GM20431 (cell line): Measurements from ENCODE around the gene TIMP4.

Experiments
- in situ Hi-C: fragments of 300-500 bp; cut with MseI, MboI; formaldehyde crosslinking; loops from one replicate; pipeline ENCODE4 v1.15.0; 2020; ENCODE audit warnings: low sequenced_read_pairs; ENCODE audit not compliant: unreplicated experiment

Gene TIMP4

DNA sequence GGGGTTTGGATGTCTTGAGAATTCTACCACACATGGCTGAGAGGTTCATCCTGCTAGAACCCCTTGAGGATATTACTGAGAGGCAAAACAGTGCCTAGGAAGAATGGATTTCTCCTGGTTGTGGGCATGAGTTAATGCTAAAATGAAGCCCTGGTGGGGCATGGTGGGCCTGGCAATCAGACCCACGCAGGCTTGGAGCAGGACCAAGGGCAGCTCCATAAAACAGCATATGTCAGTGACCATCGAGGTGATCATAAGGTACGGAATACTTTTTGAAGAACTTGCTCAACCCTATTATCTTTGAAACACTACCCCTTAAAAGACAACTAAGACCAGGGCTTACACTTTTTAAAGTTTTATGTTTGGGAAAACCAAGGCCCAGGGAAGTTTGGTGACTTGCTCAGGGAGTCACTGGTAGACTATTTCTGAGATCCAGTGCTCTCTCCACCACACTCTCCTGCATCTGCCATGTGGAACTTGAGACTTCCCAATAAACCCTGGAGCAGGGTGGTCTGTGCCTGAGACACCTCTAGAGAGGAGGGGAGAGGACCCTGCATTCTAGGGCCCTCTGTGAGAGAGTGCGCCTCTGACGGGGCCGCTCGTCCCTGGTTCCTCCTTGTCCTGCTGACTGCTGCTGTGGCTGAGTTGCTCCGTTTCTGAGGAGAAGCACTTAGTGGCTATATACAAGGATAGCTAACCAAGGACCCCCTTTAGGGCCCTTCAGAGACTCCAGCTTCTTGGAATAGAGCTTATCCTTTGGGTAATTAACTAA is 28.0 kb upstream of the TIMP4 start:
- in situ Hi-C loops = loop anchor here (10.0 kb wide), 1 partner anchor 52 kb away; no protein-coding TSS in a partner anchor

DNA sequence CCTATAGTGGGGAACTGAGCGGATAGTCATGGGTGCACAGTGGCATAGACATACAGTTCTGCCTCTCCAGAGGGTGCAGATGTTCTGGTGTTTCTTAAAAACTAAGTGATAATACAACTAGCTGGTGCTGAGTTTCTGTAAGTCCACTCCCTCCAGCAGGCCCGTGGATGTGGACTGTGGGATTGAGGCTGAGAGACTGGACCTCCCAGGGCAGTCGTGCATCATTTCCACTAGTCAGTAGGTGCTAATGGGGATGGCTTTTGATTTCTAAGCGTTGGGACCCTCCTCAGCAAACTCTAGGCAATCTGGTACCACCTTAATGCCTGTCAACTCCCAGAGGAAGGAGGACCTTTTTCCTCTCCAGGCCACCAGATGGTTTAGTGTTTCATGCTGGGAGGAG is 27.3 kb upstream of the TIMP4 start:
- in situ Hi-C loops = loop anchor here (10.0 kb wide), 1 partner anchor 51 kb away; no protein-coding TSS in a partner anchor

DNA sequence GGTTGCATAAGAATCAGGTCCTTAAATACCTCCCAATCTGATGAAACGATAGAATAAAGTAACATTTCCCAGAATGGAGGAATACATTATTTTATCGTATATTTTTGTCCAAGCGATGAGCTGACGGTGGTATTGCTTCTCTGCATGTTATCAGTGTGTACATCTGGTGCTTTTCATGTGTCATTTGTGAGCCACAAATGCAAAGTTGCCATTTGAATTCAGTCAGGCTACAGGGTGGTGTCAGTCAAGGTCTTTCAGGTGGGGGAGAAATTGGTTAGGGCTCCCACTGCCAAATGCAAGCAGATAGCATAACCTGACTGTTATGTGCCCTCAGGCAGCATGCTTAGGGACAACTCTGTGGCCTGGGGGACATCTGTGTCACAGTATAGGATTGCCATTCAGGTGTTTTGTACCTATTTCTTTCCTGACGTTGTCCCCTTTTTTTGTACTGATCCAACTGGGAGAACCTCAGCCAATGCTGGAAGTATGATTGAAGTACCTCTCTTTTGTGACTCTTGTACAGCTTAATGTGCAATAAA is 26.5 kb upstream of the TIMP4 start:
- in situ Hi-C loops = loop anchor here (10.0 kb wide), 1 partner anchor 50 kb away; no protein-coding TSS in a partner anchor

DNA sequence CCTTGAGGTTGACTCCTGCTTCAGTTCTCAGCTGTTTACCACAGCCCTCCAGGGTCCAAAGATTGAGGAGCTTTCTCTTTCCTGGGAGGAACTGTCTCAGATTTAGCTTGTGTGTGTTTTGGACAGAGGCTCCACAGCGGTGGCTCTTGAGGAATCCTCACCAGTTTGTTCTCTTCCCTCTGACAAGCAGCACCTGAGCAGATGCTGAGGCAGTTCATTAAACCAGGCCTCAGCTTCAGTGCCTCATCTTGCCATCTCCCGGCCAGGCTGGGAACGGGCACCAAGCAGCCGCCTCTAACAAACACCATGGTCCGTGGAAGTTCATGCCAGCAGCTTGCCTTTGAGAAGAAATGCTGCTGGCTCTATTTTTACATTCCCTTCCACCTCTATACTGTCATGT is 25.8 kb upstream of the TIMP4 start:
- in situ Hi-C loops = loop anchor here (10.0 kb wide), 1 partner anchor 50 kb away; no protein-coding TSS in a partner anchor

DNA sequence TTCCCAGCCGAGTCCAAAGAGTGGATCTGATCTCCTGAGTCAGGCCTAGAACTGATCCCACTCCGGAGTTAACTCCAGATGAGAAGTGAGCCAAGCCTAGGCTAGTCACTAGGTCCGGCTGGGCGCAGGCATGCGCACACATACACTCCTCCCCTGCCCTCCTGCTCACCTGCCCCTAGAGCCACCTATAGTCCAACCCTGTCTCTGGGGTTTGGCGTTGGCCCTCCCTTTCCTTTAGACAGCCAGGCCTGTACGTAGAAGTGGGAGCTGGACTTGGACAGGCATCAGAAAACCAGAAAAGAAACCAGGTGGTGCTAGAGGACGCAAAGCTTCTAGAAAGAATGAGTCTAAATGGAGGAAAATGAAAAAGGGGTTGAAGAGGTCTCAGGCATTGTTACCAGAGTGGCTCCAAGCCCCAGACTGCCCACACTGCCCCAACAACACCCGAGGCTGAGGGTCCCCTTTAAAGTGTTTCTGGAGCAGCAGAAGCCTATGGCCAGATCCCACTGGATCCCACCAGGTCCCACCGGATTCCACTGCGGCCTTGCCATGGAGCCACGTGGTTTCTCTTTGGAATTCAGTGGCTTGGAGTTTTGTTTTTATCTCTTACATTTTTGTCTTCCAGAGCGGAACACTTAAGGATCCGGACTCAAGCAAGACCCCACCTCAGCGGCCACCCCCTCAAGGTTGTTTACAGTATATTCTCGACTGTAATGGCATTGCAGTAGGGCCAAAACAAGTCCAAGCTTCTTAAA is 24.2 kb upstream of the TIMP4 start:
- in situ Hi-C loops = loop anchor here (10.0 kb wide), 1 partner anchor 48 kb away; no protein-coding TSS in a partner anchor

DNA sequence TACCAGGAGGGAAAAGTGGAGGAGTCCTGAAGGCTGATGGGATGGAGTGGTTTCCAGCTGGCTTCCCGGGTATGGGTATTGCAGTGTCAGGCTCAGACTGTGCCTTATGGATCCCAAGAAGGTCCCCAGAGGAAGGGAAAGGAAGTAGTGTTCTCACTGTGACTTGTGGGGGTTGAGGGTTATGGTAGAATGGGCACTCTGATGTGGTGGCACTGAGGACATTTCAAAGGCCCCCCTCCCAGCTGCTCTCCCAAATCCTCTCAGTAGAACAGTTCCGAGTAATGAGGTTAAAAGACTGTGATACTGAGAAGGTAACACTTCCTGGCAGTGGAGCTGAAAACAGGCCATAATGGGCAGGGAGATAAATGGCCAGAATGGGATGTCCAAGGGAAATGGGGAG is 23.1 kb upstream of the TIMP4 start:
- in situ Hi-C loops = loop anchor here (10.0 kb wide), 1 partner anchor 47 kb away; no protein-coding TSS in a partner anchor

DNA sequence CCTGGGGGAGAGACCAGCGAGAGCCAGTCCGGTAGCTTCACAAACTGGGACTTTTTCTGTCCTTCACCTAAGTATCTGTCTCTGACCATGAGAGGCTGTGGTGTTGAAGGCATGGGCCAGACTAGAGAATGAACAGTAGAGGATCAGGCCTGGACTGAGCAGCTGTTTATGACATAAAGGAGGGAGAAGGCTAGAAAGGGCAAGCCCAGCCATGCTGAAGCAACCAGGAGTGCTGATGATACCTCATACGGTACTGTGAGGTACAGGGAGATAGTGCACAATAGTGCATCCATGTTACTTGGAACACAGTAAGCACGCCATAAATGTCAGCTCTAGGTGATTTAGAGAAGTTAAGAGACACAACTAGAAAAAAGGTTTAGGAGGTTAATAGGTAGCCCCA is 22.6 kb upstream of the TIMP4 start:
- in situ Hi-C loops = loop anchor here (10.0 kb wide), 1 partner anchor 46 kb away; no protein-coding TSS in a partner anchor

DNA sequence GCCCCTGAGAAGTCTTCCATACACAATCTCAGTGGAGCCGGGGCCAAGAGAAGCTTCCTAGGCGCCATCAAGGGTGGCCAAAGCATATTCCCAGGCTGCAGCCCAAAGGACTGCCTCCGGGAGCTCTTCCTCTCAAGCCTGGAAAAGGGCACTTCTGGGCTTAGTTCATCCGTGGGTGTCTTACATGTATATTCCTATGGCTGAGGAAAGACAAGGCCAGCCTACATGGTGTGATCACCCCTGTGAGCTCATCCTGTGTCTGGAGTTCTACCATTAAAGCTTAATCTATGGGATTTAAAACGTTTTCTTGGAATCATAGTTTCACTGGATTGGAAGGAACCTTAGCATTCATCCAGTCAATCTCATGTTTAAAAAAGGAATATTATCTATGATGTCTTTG is 21.9 kb upstream of the TIMP4 start:
- in situ Hi-C loops = loop anchor here (10.0 kb wide), 1 partner anchor 46 kb away; no protein-coding TSS in a partner anchor

DNA sequence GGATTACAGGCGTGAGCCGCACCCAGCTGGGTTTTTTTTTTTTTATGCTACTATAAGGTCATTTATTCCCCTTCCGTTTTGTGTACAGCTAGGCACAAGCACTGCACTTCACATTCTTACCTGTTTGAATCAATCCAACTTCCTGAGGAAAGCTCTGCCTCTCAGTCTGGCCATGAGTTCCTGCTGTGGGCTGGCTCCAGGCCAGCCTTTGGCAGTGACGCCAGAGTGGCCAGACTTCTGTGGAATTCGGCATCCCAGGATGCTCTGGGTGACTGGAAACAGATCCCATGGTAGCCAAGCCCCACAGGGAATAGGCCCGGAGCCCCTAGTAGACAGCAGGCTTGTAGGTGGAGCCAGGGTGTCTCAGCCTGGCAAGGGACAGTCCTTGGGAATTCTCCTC is 21.5 kb upstream of the TIMP4 start:
- in situ Hi-C loops = loop anchor here (10.0 kb wide), 1 partner anchor 45 kb away; no protein-coding TSS in a partner anchor

DNA sequence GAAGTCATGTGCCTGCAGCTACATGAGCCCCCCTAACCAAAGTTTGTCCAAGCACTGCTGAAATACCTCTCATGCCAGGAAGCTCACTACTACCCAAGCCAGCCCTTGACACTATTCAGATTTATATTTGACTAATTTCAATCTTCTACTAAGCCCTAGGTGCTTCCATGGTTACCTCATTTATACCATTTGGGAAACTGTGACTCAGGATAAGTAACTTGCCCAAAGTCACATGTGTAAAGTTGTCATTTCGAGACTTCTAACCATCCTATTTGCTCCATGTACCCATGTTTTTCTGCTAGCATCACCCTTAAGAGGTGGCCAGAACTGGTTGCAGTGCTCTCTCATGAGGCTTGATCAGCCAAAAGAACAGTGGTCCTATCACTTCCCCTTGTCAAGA is 20.7 kb upstream of the TIMP4 start:
- in situ Hi-C loops = no loop called here

DNA sequence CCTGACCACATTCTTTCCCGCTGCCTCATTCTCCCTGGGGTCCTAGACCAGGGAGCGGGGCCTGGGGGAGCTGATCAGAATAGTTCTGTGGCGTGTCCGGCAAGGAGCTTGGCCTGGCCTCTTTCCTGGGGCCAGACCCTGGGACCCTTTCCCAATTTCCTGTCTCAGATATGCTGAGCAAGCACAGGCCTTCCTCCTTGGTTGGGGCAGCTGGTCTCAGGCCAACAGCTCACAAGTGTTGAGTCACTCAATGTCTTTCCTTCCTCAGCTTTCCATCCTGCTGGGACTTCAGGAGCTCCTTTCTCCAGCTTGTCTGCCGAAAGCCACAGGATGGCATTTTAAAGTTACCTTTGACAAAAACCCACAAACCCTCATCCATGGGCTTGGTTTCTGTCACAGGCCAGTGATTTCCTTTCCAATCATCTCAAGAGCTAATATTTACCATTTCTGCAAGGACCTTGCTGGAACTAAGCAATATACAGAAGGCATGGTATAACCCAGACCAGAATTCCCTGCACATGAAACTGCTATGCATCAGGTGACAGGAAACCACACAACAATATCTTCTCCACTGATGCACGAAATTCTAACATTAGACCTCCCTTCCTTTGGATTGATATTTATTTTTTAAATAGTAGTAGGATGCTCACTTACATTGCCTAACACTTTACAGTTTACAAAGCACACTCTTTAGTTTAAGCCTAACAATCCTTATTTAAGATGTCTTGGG is 19.5 kb upstream of the TIMP4 start:
- in situ Hi-C loops = no loop called here

DNA sequence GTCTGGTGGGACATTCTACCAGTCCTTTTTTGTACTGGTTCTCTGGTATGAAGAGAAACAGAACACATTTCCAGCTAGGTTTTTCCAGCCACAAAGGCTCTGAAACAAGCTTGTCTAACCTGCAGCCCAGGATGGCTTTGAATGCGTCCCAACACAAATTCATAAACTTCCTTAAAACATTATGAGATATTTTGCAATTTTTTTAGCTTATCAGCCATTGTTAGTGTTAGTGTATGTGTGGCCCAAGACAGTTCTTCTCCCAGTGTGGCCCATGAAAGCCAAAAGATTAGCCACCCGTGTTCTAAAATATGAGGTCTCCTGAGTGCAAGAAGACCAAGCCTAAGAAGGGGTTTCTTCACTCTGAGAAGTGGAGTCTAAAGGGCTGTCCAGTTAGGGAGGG is 18.4 kb upstream of the TIMP4 start:
- in situ Hi-C loops = no loop called here

DNA sequence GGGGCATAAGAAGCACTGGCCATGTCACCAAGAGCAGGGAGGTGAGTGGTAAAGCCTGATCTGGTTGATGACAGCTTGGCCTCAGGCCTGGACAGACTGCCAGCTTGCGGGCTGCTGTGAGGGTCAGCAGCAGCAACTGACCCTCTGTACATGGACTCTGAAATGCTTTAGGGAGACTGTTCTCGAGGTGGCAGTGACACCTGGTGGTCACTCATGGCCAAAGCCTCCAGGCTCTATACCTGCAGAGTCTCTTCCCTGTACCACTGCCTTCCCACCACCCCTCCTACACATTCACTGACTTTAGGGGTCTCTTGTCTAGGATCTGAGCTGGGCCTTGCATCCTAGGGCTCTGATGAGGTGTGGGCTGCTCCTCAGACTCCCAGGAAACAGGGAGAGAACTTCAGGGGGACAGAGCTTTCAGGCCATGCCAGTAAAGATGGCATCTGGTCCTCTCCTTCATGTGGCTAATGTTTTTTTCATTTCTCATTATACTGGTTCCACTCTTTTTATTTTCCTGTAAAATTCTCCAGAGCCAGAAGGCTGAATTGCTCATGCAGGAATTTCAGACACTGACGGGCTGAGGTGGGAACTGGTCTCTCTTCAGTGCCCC is 17.2 kb upstream of the TIMP4 start:
- in situ Hi-C loops = no loop called here

DNA sequence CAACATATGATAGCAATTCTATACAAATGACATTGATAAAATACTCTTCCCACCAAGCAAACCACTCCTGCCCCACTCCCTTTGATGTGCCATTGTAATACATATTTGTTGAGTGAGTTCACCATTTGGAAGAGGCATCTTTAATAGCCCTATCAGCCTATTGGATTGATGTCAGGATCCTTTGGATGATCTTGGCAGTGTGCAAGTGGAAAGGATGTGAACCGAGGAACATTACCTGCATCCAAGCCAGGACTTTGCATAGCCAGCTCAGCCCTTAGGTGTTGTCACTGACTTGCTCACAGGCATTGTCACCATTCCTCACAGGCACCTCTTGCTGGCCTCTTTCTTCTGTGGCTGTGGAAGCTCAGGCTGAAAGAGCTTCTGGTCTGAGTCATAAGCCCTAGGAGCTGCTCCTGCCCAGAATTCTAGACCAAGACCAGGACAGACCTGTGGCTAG is 16.5 kb upstream of the TIMP4 start:
- in situ Hi-C loops = no loop called here

DNA sequence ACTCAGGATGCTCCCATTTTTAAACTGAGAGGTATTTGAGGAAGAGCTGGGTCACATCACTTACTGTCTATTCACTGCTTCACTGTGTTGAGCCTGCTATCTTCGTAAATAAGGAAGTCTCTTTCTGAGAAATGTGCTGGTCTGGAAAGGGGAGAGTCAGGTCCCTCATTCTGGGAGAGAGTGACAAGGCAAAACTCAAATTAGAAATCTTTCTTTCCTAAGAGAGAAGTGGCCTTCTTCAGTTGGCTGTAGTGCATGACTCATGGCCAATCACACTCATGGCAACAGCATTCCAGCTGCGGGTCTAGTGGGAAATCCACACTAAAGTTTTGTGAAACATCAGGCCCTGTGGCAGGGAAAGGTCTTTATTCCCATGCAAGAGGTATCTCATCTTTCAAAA is 11.5 kb upstream of the TIMP4 start:
- in situ Hi-C loops = no loop called here

DNA sequence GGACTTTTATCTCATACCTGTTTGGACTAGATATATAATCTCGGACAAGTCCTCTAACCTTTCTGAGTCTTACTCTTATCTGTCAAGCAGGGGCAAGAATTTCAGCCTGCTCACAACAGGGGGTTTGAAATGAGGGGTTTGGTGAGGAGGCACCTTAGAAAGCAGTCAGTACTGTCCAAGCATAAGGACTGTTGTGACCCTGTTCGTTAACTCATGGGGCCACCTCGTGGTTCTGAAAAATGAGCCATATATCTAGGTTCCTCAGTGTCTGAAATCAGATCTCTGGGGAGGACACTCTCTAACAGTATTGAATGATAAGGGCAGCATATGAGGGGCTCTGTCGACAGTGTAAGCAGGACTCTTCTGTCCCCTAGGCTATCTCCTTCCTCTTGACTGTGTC is 7.2 kb upstream of the TIMP4 start:
- in situ Hi-C loops = no loop called here

DNA sequence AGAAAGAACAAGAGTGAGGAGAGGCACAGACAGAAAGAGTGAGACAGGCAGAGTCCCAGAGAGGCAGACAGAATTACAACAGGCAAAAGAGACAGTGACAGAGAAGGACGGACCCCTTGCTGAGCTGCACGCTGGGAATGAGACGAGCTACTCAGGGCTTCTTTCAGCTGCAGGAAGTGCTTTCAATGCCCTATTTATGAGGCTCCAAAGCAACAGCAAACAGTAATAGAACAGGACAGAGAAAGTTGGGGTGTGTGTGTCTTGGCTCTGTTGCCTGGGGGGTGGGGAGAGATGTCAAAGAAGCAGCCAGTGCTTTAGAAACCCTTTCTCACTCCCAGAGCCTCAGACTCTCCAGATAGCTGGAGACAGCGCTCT is 502 bp upstream of the TIMP4 start:
- in situ Hi-C loops = no loop called here

DNA sequence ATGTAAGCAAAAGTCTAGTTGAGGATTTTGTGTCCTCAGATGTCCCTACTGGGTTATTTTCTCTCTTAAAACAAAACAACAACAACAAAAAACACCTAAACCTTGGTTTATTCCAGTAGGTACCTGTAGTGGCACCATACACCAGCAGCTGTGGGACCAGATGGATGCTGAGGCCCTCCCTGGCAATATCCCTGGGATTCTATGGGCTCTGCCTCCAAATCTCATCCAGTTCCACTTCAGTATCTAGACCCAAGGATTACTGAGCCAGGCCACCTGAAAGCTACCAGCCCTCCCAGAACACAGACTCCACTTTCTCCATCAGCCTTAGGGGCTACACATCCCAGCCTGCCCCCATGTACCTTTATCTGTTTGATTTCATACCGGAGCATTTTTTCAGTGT is 1.7 kb downstream of the TIMP4 start:
- in situ Hi-C loops = no loop called here

DNA sequence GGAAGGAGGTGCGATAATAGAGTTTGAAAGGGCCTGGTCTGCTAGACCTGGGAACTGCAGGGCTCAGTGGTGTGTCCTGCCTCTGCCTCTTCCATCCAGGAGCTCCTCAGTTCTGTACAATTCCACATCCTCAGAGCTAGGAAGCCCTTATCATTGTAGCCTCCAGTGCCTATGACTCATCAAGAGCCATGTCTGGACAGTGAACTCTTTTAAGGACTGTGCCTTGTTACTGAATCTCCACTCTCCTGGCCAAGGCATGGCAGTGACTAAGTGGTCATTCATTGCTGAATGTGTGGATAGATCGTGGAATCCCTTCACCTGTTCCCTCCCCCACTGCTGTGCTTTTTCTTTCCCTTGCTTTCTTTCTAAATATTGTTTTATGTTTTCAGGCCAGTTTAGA is 2.9 kb downstream of the TIMP4 start:
- in situ Hi-C loops = no loop called here

DNA sequence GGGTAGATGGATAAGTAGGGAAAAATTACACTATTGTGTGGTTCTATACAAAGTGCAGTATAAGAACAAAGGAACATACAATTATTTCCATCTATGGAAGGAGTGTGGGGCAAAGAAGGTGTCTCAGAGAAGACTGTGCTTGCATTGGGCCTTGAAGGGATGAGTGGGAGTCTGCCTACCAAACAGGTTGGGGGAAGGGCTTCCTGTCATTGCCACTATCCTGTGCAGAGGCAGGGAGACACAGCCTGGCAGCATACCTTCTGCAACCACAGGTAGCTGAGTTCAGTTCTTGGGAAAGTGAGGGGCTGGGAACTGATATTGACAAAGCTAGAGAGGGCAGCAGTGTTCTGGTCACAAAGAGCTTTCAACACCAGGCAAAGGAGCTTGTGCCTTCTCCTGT is 3.4 kb downstream of the TIMP4 start:
- in situ Hi-C loops = no loop called here
